SK-N-SH (cell line): ENCODE measurements around the gene HLA-DMA. TPM values are rescaled to one million over a fixed set of nuclear protein-coding genes. Genes with fewer than 3 reads are reported as not detected.

Experiments
- CTCF ChIA-PET: fragments of 300-600, 350-600 bp; formaldehyde crosslinking; extraction: SDS; loops from one replicate; lab custom pipeline; 2021; lab: Yijun Ruan, JAX
- POLR2A ChIA-PET: fragments of 350-600 bp; sonication (Branson Sonifier 250); formaldehyde crosslinking; extraction: SDS; loops from one replicate; lab custom pipeline; 2020; ENCODE audit warnings: antibody characterized with exemption, inconsistent platforms; lab: Yijun Ruan, JAX
- DNase-seq: peaks from one replicate; pipeline ENCODE4 v3.0.0; 2012
- H2AFZ ChIP-seq: fragments of 200-600 bp; sonication (generic); 2 replicates; pipeline ENCODE4 v1.8.1; 2016; ENCODE audit warnings: antibody characterized with exemption, mild to moderate bottlenecking, low read depth
- H3F3A ChIP-seq: fragments of 200-600 bp; sonication (generic); replicated peaks from 2 replicates; pipeline ENCODE3; 2016; ENCODE audit warnings: antibody characterized with exemption, mild to moderate bottlenecking; ENCODE audit not compliant: insufficient read depth
- H3K27ac ChIP-seq, 2 experiments: fragments of 200-500 bp in 1 of 2; fragments of 200-600 bp in 1 of 2; sonication (Bioruptor generic) in 1 of 2; sonication (generic), shearing (Covaris generic) in 1 of 2; 2 replicates each; pipeline versions ENCODE4 v1.5.1 to v1.6.1; 2014 to 2016; ENCODE audit warnings: low read depth in 2 of 2, inconsistent platforms in 1 of 2, low read length in 1 of 2, mild to moderate bottlenecking in 1 of 2, mixed read lengths in 1 of 2
- H3K27me3 ChIP-seq: fragments of 200-600 bp; sonication (generic), shearing (Covaris generic); 2 replicates; pipeline ENCODE4 v1.6.1; 2016; ENCODE audit warnings: mixed run types; ENCODE audit not compliant: insufficient read depth
- H3K36me3 ChIP-seq, 2 experiments: fragments of 200-500 bp in 1 of 2; fragments of 200-600 bp in 1 of 2; sonication (Bioruptor generic) in 1 of 2; sonication (generic) in 1 of 2; replicated peaks in 1 of 2; 2 replicates each; pipeline versions ENCODE3 to v1.5.1; 2014 to 2016; ENCODE audit warnings: low read length in 1 of 2, mild to moderate bottlenecking in 1 of 2; ENCODE audit not compliant: insufficient read depth in 2 of 2, control insufficient read depth in 1 of 2
- H3K4me1 ChIP-seq, 2 experiments: fragments of 200-500 bp in 1 of 2; fragments of 200-600 bp in 1 of 2; sonication (Bioruptor generic) in 1 of 2; sonication (generic), shearing (Covaris generic) in 1 of 2; 2 replicates each; pipeline versions ENCODE4 v1.5.1 to v1.6.1; 2014 to 2016; ENCODE audit warnings: low read depth in 1 of 2, low read length in 1 of 2, mixed run types in 1 of 2; ENCODE audit not compliant: insufficient read depth in 2 of 2, control insufficient read depth in 1 of 2
- H3K4me2 ChIP-seq: fragments of 200-600 bp; sonication (generic), shearing (Covaris generic); 2 replicates; pipeline ENCODE4 v1.6.1; 2017; ENCODE audit warnings: mixed run types
- H3K4me3 ChIP-seq, 2 experiments: fragments of 200-500 bp in 1 of 2; fragments of 200-600 bp in 1 of 2; sonication (Bioruptor generic) in 1 of 2; sonication (generic), shearing (Covaris generic) in 1 of 2; 2 replicates each; pipeline versions ENCODE4 v1.5.1 to v1.8.1; 2014 to 2016; ENCODE audit warnings: low read depth in 2 of 2, inconsistent platforms in 1 of 2, low read length in 1 of 2, mild to moderate bottlenecking in 1 of 2, mixed read lengths in 1 of 2, moderate library complexity in 1 of 2
- H3K79me2 ChIP-seq: fragments of 200-600 bp; sonication (generic); 2 replicates; pipeline ENCODE4 v1.8.1; 2017; ENCODE audit warnings: mild to moderate bottlenecking; ENCODE audit not compliant: insufficient read depth
- H3K9ac ChIP-seq: fragments of 200-600 bp; sonication (generic); 2 replicates; pipeline ENCODE4 v1.6.1; 2017; ENCODE audit warnings: mixed run types
- H3K9me2 ChIP-seq: fragments of 200-600 bp; sonication (generic); 2 replicates; pipeline ENCODE4 v1.6.1; 2017; ENCODE audit warnings: mixed run types
- H3K9me3 ChIP-seq: fragments of 200-600 bp; sonication (generic); 2 replicates; pipeline ENCODE4 v1.6.1; 2017; ENCODE audit warnings: mixed run types, mild to moderate bottlenecking, moderate library complexity
- H4K20me1 ChIP-seq: fragments of 200-600 bp; sonication (generic); 2 replicates; pipeline ENCODE4 v1.6.1; 2017; ENCODE audit warnings: mild to moderate bottlenecking, mixed run types; ENCODE audit not compliant: insufficient read depth
- ELF1 ChIP-seq: IDR thresholded peaks from 2 replicates; pipeline ENCODE4 v1.4.0; 2012
- EZH2phosphoT487 ChIP-seq: fragments of 200-600 bp; sonication (generic); IDR thresholded peaks from 2 replicates; pipeline ENCODE4 v1.6.1; 2017; ENCODE audit warnings: low read depth, mixed run types, mild to moderate bottlenecking, antibody characterized with exemption, moderate library complexity, borderline replicate concordance
- FOSL2 ChIP-seq: IDR thresholded peaks from 2 replicates; pipeline ENCODE4 v1.4.0; 2012; ENCODE audit warnings: low read depth, mild to moderate bottlenecking, moderate library complexity, borderline replicate concordance
- FOXM1 ChIP-seq: IDR thresholded peaks from 2 replicates; pipeline ENCODE4 v1.4.0; 2012; ENCODE audit warnings: low read depth, mild to moderate bottlenecking
- GABPA ChIP-seq: IDR thresholded peaks from 2 replicates; pipeline ENCODE4 v1.4.0; 2012; ENCODE audit warnings: low read depth, mild to moderate bottlenecking
- GATA2 ChIP-seq: sonication (generic); formaldehyde crosslinking; IDR thresholded peaks from 2 replicates; pipeline ENCODE4 v1.5.0; 2020; ENCODE audit warnings: mild to moderate bottlenecking, missing genetic modification reagents
- MEF2A ChIP-seq: IDR thresholded peaks from 2 replicates; pipeline ENCODE4 v1.4.0; 2012; ENCODE audit warnings: low read depth, borderline replicate concordance
- NFIC ChIP-seq: IDR thresholded peaks from 2 replicates; pipeline ENCODE4 v1.4.0; 2012; ENCODE audit warnings: borderline replicate concordance
- NRF1 ChIP-seq: IDR thresholded peaks from 2 replicates; pipeline ENCODE4 v1.6.1; 2012; ENCODE audit warnings: low read depth, mild to moderate bottlenecking, low read length
- POLR2AphosphoS5 ChIP-seq: IDR thresholded peaks from 2 replicates; pipeline ENCODE4 v1.6.1; 2012; ENCODE audit warnings: low read depth, low read length
- RAD21 ChIP-seq: IDR thresholded peaks from 2 replicates; pipeline ENCODE4 v1.6.1; 2012; ENCODE audit warnings: mild to moderate bottlenecking, low read length
- RFX5 ChIP-seq: IDR thresholded peaks from 2 replicates; pipeline ENCODE4 v1.6.1; 2012; ENCODE audit warnings: mild to moderate bottlenecking, improper control_type of control experiment, low read length
- RXRA ChIP-seq: IDR thresholded peaks from 2 replicates; pipeline ENCODE4 v1.4.0; 2012; ENCODE audit warnings: low read depth, mild to moderate bottlenecking, borderline replicate concordance
- SMC3 ChIP-seq: IDR thresholded peaks from 2 replicates; pipeline ENCODE4 v1.6.1; 2012; ENCODE audit warnings: low read depth, low read length, improper control_type of control experiment
- TEAD4 ChIP-seq: IDR thresholded peaks from 2 replicates; pipeline ENCODE4 v1.4.0; 2012; ENCODE audit warnings: mild to moderate bottlenecking, borderline replicate concordance; ENCODE audit not compliant: insufficient read depth
- WGBS: methylation state at CpG from one replicate; pipeline ENCODE4 v1.1.6; 2017; ENCODE audit warnings: low lambda C conversion rate; 5-methylcytosine and 5-hydroxymethylcytosine counted together
- polyA plus RNA-seq, 3 experiments: library from polyadenylated mRNA; depleted of rRNA; stranded (reverse); fragments of >200 nt; gene quantifications; 2 replicates each; pipeline ENCODE4 v1.2.3, GENCODE V29; 2012
- TF ChIP-seq, protein P1 (sequence below): IDR thresholded peaks from 2 replicates; pipeline ENCODE4 v1.4.0; 2012; ENCODE audit warnings: low read depth, borderline replicate concordance
- TF ChIP-seq, protein P2 (sequence below): IDR thresholded peaks from 2 replicates; pipeline ENCODE4 v1.6.1; 2012; ENCODE audit warnings: mild to moderate bottlenecking, low read depth, low read length, moderate library complexity

Gene HLA-DMA
- polyA plus RNA-seq, 1 of the 3 experiments (the other 2 are of a cell fraction), result 1.2 TPM

GRCh38 chr6:32938494-32938893 is 14.4 kb downstream of the HLA-DMA start:
- H3K36me3 ChIP-seq, result no peaks in the 10 kb centered on the region
- no peaks in the 10 kb centered on the region for H4K20me1 ChIP-seq
- H3K79me2 ChIP-seq, result no peaks in the 10 kb centered on the region
- DNase-seq, result no peak
- no peak overlapping the region for H3K9ac ChIP-seq
- WGBS, result 23% methylated on average over 7 of the region's 7 CpGs
- TF ChIP-seq NFIC (no peak), MEF2A (no peak), RXRA (no peak), FOXM1 (no peak), EZH2phosphoT487 (no peak), RAD21 (no peak), GATA2 (CRISPR knock-in tag) (no peak), FOSL2 (no peak), RFX5 (no peak), NRF1 (no peak)
- TF ChIP-seq, protein P1, sequence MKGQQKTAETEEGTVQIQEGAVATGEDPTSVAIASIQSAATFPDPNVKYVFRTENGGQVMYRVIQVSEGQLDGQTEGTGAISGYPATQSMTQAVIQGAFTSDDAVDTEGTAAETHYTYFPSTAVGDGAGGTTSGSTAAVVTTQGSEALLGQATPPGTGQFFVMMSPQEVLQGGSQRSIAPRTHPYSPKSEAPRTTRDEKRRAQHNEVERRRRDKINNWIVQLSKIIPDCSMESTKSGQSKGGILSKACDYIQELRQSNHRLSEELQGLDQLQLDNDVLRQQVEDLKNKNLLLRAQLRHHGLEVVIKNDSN, result no peak
- TF ChIP-seq, all 33 proteins: peak for 0
- CTCF ChIA-PET, result interaction anchor here (14.1 to 15.2 kb wide), 2 partner anchors 16 to 45 kb away, joined by 187 to 391 read pairs; partner anchors contain the start of gene HLA-DMA
- H3K27ac ChIP-seq, result no peak overlapping the region
- H2AFZ ChIP-seq, result no peak overlapping the region
- no peak overlapping the region for H3K4me2 ChIP-seq
- peaks cover 0 to 3% of the 10 kb centered on the region in 2 experiments; a peak in 1 of 4 replicates for H3K4me1 ChIP-seq
- POLR2A ChIA-PET, result no interaction called here
- peaks cover 44% of the 10 kb centered on the region; the same call in 1 of the 2 replicates for H3K27me3 ChIP-seq
- no peaks in the 10 kb centered on the region for H3K9me2 ChIP-seq
- no peaks in the 10 kb centered on the region for H3F3A ChIP-seq
- no peaks in the 10 kb centered on the region for H3K9me3 ChIP-seq
- no peak overlapping the region for H3K4me3 ChIP-seq

- Histone ChIP-seq H3K27ac (no peak overlapping the region), H3K36me3 (no peaks in the 10 kb centered on the region), H3K9me3 (no peaks in the 10 kb centered on the region), H3K9me2 (no peaks in the 10 kb centered on the region), H3K27me3 (peaks cover 34% of the 10 kb centered on the region; the same call in 1 of the 2 replicates), H3F3A (no peaks in the 10 kb centered on the region), H2AFZ (no peak overlapping the region), H3K79me2 (no peaks in the 10 kb centered on the region), H3K9ac (no peak overlapping the region), H3K4me2 (no peak overlapping the region), H3K4me1 (peaks cover 0 to 3% of the 10 kb centered on the region in 2 experiments; a peak in 1 of 4 replicates), H4K20me1 (no peaks in the 10 kb centered on the region), H3K4me3 (no peak overlapping the region)
- ChIA-PET POLR2A (no interaction called here), CTCF (interaction anchor here (1.1 to 15.2 kb wide), 5 partner anchors 10 to 69 kb away, joined by 3 to 391 read pairs (median 10); partner anchors contain the start of gene HLA-DMA)
- 38% methylated on average over 7 of the region's 8 CpGs for WGBS
- TF ChIP-seq GABPA, result no peak
- TF ChIP-seq FOSL2, result no peak
- TF ChIP-seq POLR2AphosphoS5, result no peak
- no peak for TF ChIP-seq SMC3
- no peak for TF ChIP-seq TEAD4
- no peak for TF ChIP-seq FOXM1
- no peak for TF ChIP-seq ELF1
- no peak for TF ChIP-seq EZH2phosphoT487
- TF ChIP-seq, protein P2, sequence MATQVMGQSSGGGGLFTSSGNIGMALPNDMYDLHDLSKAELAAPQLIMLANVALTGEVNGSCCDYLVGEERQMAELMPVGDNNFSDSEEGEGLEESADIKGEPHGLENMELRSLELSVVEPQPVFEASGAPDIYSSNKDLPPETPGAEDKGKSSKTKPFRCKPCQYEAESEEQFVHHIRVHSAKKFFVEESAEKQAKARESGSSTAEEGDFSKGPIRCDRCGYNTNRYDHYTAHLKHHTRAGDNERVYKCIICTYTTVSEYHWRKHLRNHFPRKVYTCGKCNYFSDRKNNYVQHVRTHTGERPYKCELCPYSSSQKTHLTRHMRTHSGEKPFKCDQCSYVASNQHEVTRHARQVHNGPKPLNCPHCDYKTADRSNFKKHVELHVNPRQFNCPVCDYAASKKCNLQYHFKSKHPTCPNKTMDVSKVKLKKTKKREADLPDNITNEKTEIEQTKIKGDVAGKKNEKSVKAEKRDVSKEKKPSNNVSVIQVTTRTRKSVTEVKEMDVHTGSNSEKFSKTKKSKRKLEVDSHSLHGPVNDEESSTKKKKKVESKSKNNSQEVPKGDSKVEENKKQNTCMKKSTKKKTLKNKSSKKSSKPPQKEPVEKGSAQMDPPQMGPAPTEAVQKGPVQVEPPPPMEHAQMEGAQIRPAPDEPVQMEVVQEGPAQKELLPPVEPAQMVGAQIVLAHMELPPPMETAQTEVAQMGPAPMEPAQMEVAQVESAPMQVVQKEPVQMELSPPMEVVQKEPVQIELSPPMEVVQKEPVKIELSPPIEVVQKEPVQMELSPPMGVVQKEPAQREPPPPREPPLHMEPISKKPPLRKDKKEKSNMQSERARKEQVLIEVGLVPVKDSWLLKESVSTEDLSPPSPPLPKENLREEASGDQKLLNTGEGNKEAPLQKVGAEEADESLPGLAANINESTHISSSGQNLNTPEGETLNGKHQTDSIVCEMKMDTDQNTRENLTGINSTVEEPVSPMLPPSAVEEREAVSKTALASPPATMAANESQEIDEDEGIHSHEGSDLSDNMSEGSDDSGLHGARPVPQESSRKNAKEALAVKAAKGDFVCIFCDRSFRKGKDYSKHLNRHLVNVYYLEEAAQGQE, result no peak
- no peak for DNase-seq
Observed at GRCh38 chr6:32937230-32937633, 15.7 kb downstream of the HLA-DMA start.
